GM08714 (cell line): Measurements from ENCODE around the gene TRRAP.
"Not testable (repeated sequence)": the region's sequence is repeated elsewhere in the genome, so short reads cannot be mapped to it uniquely, and the experiment has no call there.

Experiments used
- H3K4me3 ChIP-seq: fragments of 200-500 bp; sonication (Bioruptor generic); 2 replicates; pipeline ENCODE4 v1.5.1; 2014; ENCODE audit warnings: mild to moderate bottlenecking, low read length, inconsistent platforms
- ZNF274 ChIP-seq: IDR thresholded peaks from 2 replicates; pipeline ENCODE4 v1.6.1; 2012; ENCODE audit warnings: mild to moderate bottlenecking, low read depth, low read length

TRRAP gene

GRCh38 chr7:98878365-98879197, at the start of gene TRRAP:
Gene TRRAP (plus strand): TSS chr7:98878532. CDS start chr7:98881151, 2,619 bp downstream.
- no peak for TF ChIP-seq ZNF274
- peak within 1 kb of the TSS; percentile 75 for H3K4me3 ChIP-seq

- TF ChIP-seq ZNF274 = no peak
- no peak overlapping the region for H3K4me3 ChIP-seq
Measured at GRCh38 chr7:98830972-98831548, 47.3 kb upstream of the TRRAP start.

GRCh38 chr7:98831641-98832221, 46.6 kb upstream of the TRRAP start:
- H3K4me3 ChIP-seq = no peak overlapping the region
- no peak for TF ChIP-seq ZNF274

GRCh38 chr7:98833022-98833421, 45.3 kb upstream of the TRRAP start:
- H3K4me3 ChIP-seq = no peak overlapping the region
- no peak for TF ChIP-seq ZNF274

GRCh38 chr7:98834949-98835348, 43.4 kb upstream of the TRRAP start:
- H3K4me3 ChIP-seq = no peak overlapping the region
- TF ChIP-seq ZNF274 = no peak

- no peak for TF ChIP-seq ZNF274
- no peak overlapping the region for H3K4me3 ChIP-seq
Measured at GRCh38 chr7:98836811-98837629, 41.3 kb upstream of the TRRAP start.

GRCh38 chr7:98837630-98837972, 40.7 kb upstream of the TRRAP start:
- TF ChIP-seq ZNF274 = no peak
- H3K4me3 ChIP-seq = no peak overlapping the region

GRCh38 chr7:98840096-98840495, 38.2 kb upstream of the TRRAP start:
- no peak overlapping the region for H3K4me3 ChIP-seq
- TF ChIP-seq ZNF274 = no peak

GRCh38 chr7:98840722-98841121, 37.6 kb upstream of the TRRAP start:
- no peak overlapping the region for H3K4me3 ChIP-seq
- TF ChIP-seq ZNF274 = no peak

GRCh38 chr7:98841179-98841997, 36.9 kb upstream of the TRRAP start:
- no peak overlapping the region for H3K4me3 ChIP-seq
- TF ChIP-seq ZNF274 = no peak

- not testable (repeated sequence) for H3K4me3 ChIP-seq
Measured at GRCh38 chr7:98842552-98842951, 35.8 kb upstream of the TRRAP start.

GRCh38 chr7:98848918-98849317, 29.4 kb upstream of the TRRAP start:
- no peak for TF ChIP-seq ZNF274
- H3K4me3 ChIP-seq = no peak overlapping the region

- no peak overlapping the region for H3K4me3 ChIP-seq
- TF ChIP-seq ZNF274 = no peak
Measured at GRCh38 chr7:98852826-98853225, 25.5 kb upstream of the TRRAP start.
